A549 (cell line): ENCODE results near the gene UBE3C. TPM values are rescaled to one million over a fixed set of nuclear protein-coding genes. Genes with fewer than 3 reads are reported as not detected.

Source experiments
- ATAC-seq, 2 experiments: fragments of 200-7000 bp in 1 of 2; fragments of >200 bp in 1 of 2; cut with Nextera tagmentation in 1 of 2; cut with Tn5 transposase in 1 of 2; 3 replicates each; pipeline versions ENCODE4 v1.8.0 to v1.9.1; 2018 to 2020; ENCODE audit warnings: mild to moderate bottlenecking in 1 of 2, moderate library complexity in 1 of 2
- CTCF ChIA-PET: fragments of 300-600 bp; sonication (Branson Sonifier 250); formaldehyde crosslinking; extraction: SDS; loops from one replicate; lab custom pipeline; 2021; ENCODE audit warnings: antibody characterized with exemption, inconsistent platforms; lab: Yijun Ruan, JAX
- POLR2A ChIA-PET: fragments of 350-600 bp; formaldehyde crosslinking; extraction: SDS; loops from one replicate; lab custom pipeline; 2021; ENCODE audit warnings: antibody characterized with exemption, inconsistent platforms; lab: Yijun Ruan, JAX
- DNase-seq, 2 experiments: peaks; one replicate each; pipeline versions ENCODE4 v3.0.0 to v3.0.0-alpha.2; 2011 to 2016; ENCODE audit warnings: low read depth in 1 of 2, low spot score in 1 of 2
- FAIRE-seq: peaks from 2 replicates; lab custom pipeline; 2011; peaks lifted over from hg19 to GRCh38; lab: Jason Lieb, UNC
- H3K27ac ChIP-seq, 2 experiments: fragments of >200 bp; sonication (Bioruptor Twin); formaldehyde crosslinking; 3 replicates each; pipeline ENCODE4 v1.5.1; 2016 to 2017
- H3K4me1 ChIP-seq: fragments of >200 bp; sonication (Bioruptor Twin); formaldehyde crosslinking; 3 replicates; pipeline ENCODE4 v1.6.1; 2016
- H3K4me2 ChIP-seq: fragments of >200 bp; sonication (Bioruptor Twin); formaldehyde crosslinking; 3 replicates; pipeline ENCODE4 v1.6.1; 2016
- H3K4me3 ChIP-seq: fragments of >200 bp; sonication (Bioruptor Twin); formaldehyde crosslinking; 3 replicates; pipeline ENCODE4 v1.5.1; 2016
- H3K9me3 ChIP-seq: fragments of >200 bp; sonication (Bioruptor Twin); formaldehyde crosslinking; 3 replicates; pipeline ENCODE4 v1.6.1; 2016
- BCL3 ChIP-seq: fragments of >200 bp; sonication (Bioruptor Twin); formaldehyde crosslinking; IDR thresholded peaks from 3 replicates; pipeline ENCODE4 v1.6.1; 2016
- BHLHE40 ChIP-seq: IDR thresholded peaks from 2 replicates; pipeline ENCODE4 v1.6.1; 2012; ENCODE audit warnings: low read depth, low read length, inconsistent platforms
- CBX8 ChIP-seq: fragments of 200-600 bp; sonication (generic); IDR thresholded peaks from 2 replicates; pipeline ENCODE4 v1.6.1; 2016
- CEBPB ChIP-seq, 2 experiments: fragments of >200 bp in 1 of 2; sonication (Bioruptor Twin) in 1 of 2; formaldehyde crosslinking in 1 of 2; IDR thresholded peaks; 2 replicates each; pipeline ENCODE4 v1.6.1; 2012 to 2016
- CHD2 ChIP-seq: fragments of 150-350 bp; IDR thresholded peaks from 2 replicates; pipeline ENCODE4 v1.6.1; 2014; ENCODE audit warnings: low read length; ENCODE audit not compliant: partially characterized antibody
- CTCF ChIP-seq: fragments of >200 bp; sonication (Bioruptor Twin); formaldehyde crosslinking; IDR thresholded peaks from 3 replicates; pipeline ENCODE4 v1.5.1; 2016
- EP300 ChIP-seq, 2 experiments: fragments of >200 bp; sonication (Bioruptor Twin); formaldehyde crosslinking; IDR thresholded peaks; 2 replicates in 1 of 2; 3 replicates in 1 of 2; pipeline ENCODE4 v1.6.1; 2016 to 2017
- ESRRA ChIP-seq: fragments of 150-350 bp; IDR thresholded peaks from 2 replicates; pipeline ENCODE4 v1.6.1; 2014; ENCODE audit warnings: mild to moderate bottlenecking, low read length, borderline replicate concordance
- GATA3 ChIP-seq: IDR thresholded peaks from 2 replicates; pipeline ENCODE4 v1.6.1; 2012; ENCODE audit warnings: borderline replicate concordance
- HMGXB4 ChIP-seq: fragments of 250-450 bp; sonication (Bioruptor Pico); IDR thresholded peaks from 2 replicates; pipeline ENCODE4 v1.5.0; 2021; ENCODE audit warnings: mild to moderate bottlenecking, moderate library complexity, borderline replicate concordance
- HOXA7 ChIP-seq: fragments of 250-450 bp; sonication (Bioruptor Pico); IDR thresholded peaks from 2 replicates; pipeline ENCODE4 v1.5.0; 2020; ENCODE audit warnings: mild to moderate bottlenecking, moderate library complexity
- HOXB13 ChIP-seq: fragments of 250-450 bp; sonication (Bioruptor Pico); IDR thresholded peaks from 2 replicates; pipeline ENCODE4 v1.5.0; 2020; ENCODE audit warnings: low read depth, mild to moderate bottlenecking, moderate library complexity
- HOXB5 ChIP-seq: fragments of 250-450 bp; sonication (Bioruptor Pico); IDR thresholded peaks from 2 replicates; pipeline ENCODE4 v1.5.0; 2020; ENCODE audit warnings: mild to moderate bottlenecking, moderate library complexity
- JUN ChIP-seq, 2 experiments: fragments of >200 bp; sonication (Bioruptor Twin); formaldehyde crosslinking; IDR thresholded peaks; 2 replicates in 1 of 2; 3 replicates in 1 of 2; pipeline ENCODE4 v1.6.1; 2016 to 2017
- JUNB ChIP-seq: fragments of >200 bp; sonication (Bioruptor Twin); formaldehyde crosslinking; IDR thresholded peaks from 2 replicates; pipeline ENCODE4 v1.6.1; 2016
- KDM1A ChIP-seq: fragments of 200-600 bp; sonication (generic); IDR thresholded peaks from 2 replicates; pipeline ENCODE4 v1.6.1; 2016; ENCODE audit warnings: low read depth, mild to moderate bottlenecking
- MAX ChIP-seq: IDR thresholded peaks from 2 replicates; pipeline ENCODE4 v1.6.1; 2012
- NPAS2 ChIP-seq: fragments of 250-450 bp; sonication (Bioruptor Pico); IDR thresholded peaks from 2 replicates; pipeline ENCODE4 v1.8.0; 2022; ENCODE audit warnings: mild to moderate bottlenecking, moderate library complexity, borderline replicate concordance
- NR3C1 ChIP-seq: fragments of >200 bp; sonication (Bioruptor Twin); formaldehyde crosslinking; IDR thresholded peaks from 3 replicates; pipeline ENCODE4 v1.6.1; 2017
- PBX3 ChIP-seq: IDR thresholded peaks from 2 replicates; pipeline ENCODE4 v1.6.1; 2012
- PHF8 ChIP-seq: fragments of 200-600 bp; sonication (generic); IDR thresholded peaks from 2 replicates; pipeline ENCODE4 v1.6.1; 2016; ENCODE audit warnings: low read depth, mild to moderate bottlenecking, antibody characterized with exemption, moderate library complexity, borderline replicate concordance
- REST ChIP-seq: fragments of 200-600 bp; sonication (generic); IDR thresholded peaks from 2 replicates; pipeline ENCODE4 v1.6.1; 2016; ENCODE audit warnings: antibody characterized with exemption, mild to moderate bottlenecking, moderate library complexity
- RFX5 ChIP-seq: fragments of 450-650 bp; IDR thresholded peaks from 2 replicates; pipeline ENCODE4 v1.7.1; 2014; ENCODE audit warnings: antibody characterized with exemption, mild to moderate bottlenecking, moderate library complexity
- RNF2 ChIP-seq: fragments of 200-600 bp; sonication (generic); IDR thresholded peaks from 2 replicates; pipeline ENCODE4 v1.6.1; 2016; ENCODE audit warnings: low read depth, mild to moderate bottlenecking, antibody characterized with exemption, moderate library complexity, borderline replicate concordance
- ZNF302 ChIP-seq: fragments of 250-450 bp; sonication (Bioruptor Pico); IDR thresholded peaks from 2 replicates; pipeline ENCODE4 v1.9.0; 2021; ENCODE audit warnings: inconsistent platforms, mild to moderate bottlenecking, moderate library complexity
- ZSCAN20 ChIP-seq: fragments of 250-450 bp; sonication (Bioruptor Pico); IDR thresholded peaks from 2 replicates; pipeline ENCODE4 v1.8.0; 2022; ENCODE audit warnings: mild to moderate bottlenecking, moderate library complexity
- WGBS: methylation state at CpG from one replicate; pipeline ENCODE4 v1.1.6; 2017; ENCODE audit errors: missing lambda C conversion rate; 5-methylcytosine and 5-hydroxymethylcytosine counted together
- polyA plus RNA-seq, 4 experiments: library from polyadenylated mRNA; depleted of rRNA in 3 of 4; stranded (reverse); fragments of >200 nt; fragmentation: RNase III in 1 of 4; extraction: RNeasy Plus Mini Kit Qiagen cat#74134 plus additional on column Dnase treatment in 1 of 4; gene quantifications; 2 replicates in 3 of 4; 3 replicates in 1 of 4; pipeline ENCODE4 v1.2.3, GENCODE V29; 2011 to 2017

The UBE3C gene
- polyA plus RNA-seq, 2 of the 4 experiments (the other 2 are of a cell fraction): 52.1 to 73.2 TPM

GRCh38 chr7:157299613-157300368 is 161.1 kb downstream of the UBE3C start (continued):
- TF ChIP-seq ZNF302 (no peak), EP300 (IDR thresholded peaks at IDR 0.05) (no peak), BCL3 (no peak), MAX (peak; percentile 93), HOXA7 (no peak), CEBPB (IDR thresholded peaks at IDR 0.05) (peak; percentile 12 to 64; a peak in 2 of 4 replicates), CBX8 (no peak), PBX3 (no peak), RNF2 (no peak), HOXB5 (CRISPR knock-in tag) (no peak), BHLHE40 (0 out of 2 replicates have a peak, but pooled peaks have one; percentile 3), HMGXB4 (CRISPR knock-in tag) (no peak), REST (no peak), CTCF (peak; percentile 58), ZSCAN20 (CRISPR knock-in tag) (no peak), NR3C1 (no peak)

- H3K4me1 ChIP-seq: peaks cover 21% of the 10 kb centered on the region
- H3K4me3 ChIP-seq: peak overlapping the region; percentile 36
- CTCF ChIA-PET: interaction anchor here (0.6 to 1.9 kb wide), 9 partner anchors 9 to 95 kb away, joined by 3 to 7 read pairs (median 4); no protein-coding TSS in a partner anchor
- ATAC-seq (peak in 1 of 2 experiments; percentile 25; a peak in 3 of 6 replicates), DNase-seq (no peak), FAIRE-seq (no peak)
- no peaks in the 10 kb centered on the region for H3K9me3 ChIP-seq
- TF ChIP-seq RFX5 (no peak), CHD2 (no peak), KDM1A (no peak), BHLHE40 (no peak), JUN (IDR thresholded peaks at IDR 0.05) (no peak), CBX8 (no peak), PBX3 (no peak), NPAS2 (CRISPR knock-in tag) (no peak), ZNF302 (no peak), HOXB13 (CRISPR knock-in tag) (no peak), GATA3 (no peak), NR3C1 (no peak), ESRRA (no peak), JUNB (no peak), RNF2 (no peak), PHF8 (no peak)
- POLR2A ChIA-PET: interaction anchor here (0.7 to 1.5 kb wide), 3 partner anchors 13 to 81 kb away, joined by 3 to 9 read pairs (median 4); partner anchors contain the start of gene DNAJB6
- peak overlapping the region; percentile 87 for H3K4me2 ChIP-seq
- peak overlapping the region; percentile 83 to 89 for H3K27ac ChIP-seq
- WGBS: 81% methylated on average over 27 of the region's 29 CpGs
These were observed 161.7 kb downstream of the UBE3C start for GRCh38 chr7:157300369-157300825.
